GM18870 (cell line): Measurements from ENCODE around the gene ZSCAN5C.
"Not testable (repeated sequence)": the region's sequence is repeated elsewhere in the genome, so short reads cannot be mapped to it uniquely, and the experiment has no call there.

Source experiments
- ATAC-seq: cut with Tn5 transposase; IDR thresholded peaks from one replicate; pipeline ENCODE4 v1.9.1; 2021; ENCODE audit warnings: moderate library complexity; ENCODE audit not compliant: unreplicated experiment

The ZSCAN5C gene, protein sequence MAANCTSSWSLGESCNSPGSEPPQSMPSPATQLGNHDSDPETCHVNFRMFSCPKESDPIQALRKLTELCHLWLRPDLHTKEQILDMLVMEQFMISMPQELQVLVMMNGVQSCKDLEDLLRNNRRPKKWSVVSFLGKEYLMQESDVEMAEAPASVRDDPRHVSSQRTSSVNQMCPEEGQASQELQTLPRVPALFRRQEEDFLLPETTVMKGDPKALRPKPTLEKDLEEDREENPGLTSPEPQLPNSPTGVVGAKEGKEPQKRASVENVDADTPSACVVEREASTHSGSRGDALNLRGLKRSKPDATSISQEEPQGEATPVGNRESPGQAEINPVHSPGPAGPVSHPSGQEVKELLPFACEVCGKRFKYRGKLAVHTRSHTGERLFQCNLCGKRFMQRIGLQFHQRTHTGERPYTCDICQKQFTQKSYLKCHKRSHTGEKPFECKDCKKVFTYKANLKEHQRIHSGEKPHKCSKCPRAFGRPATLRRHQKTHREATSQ

DNA sequence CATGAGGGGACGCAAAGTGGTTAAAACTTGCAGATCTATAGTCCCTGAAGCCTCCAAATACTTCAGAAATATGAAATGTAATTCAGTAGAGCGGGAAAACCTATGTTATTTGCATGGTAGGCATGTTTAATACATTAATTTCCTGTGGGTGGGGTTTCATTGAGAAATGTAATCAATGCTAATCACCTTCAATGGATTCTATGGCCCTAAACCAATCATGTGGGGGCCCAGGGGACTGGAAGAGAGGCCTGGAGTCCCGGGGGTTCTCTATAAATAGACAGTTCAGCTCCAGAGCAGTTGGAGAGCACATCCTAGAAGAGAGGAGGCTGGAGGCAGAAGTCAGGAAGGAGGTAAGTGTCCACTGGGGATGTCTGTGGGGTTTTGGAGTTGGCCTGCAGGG, at the start of gene ZSCAN5C:
TSS of gene ZSCAN5C (plus strand) at position 301 of the 400 bp plus-strand sequence. CDS start 3,641 bp downstream, outside the sequence.
- ATAC-seq = no peak

DNA sequence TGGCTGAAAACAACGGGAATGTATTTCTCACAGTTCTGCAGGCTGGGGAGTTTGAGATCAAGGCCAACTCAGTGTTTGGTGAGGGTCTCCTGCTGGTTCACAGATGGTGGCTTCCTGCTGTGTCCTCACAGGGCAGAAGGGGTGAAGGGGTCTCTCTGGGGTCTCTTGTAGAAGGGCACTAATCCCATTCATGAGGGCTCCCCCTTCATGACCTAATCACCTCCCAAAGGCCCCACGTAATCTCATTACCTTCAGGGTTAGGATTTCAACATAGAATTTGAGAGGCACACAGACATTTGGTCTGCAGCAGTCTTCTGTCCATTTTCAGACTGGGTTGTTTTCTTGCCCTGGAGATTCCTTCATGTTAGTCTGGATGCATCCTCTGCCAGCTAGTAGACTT, 49.4 kb upstream of the ZSCAN5C start:
- ATAC-seq = no peak

DNA sequence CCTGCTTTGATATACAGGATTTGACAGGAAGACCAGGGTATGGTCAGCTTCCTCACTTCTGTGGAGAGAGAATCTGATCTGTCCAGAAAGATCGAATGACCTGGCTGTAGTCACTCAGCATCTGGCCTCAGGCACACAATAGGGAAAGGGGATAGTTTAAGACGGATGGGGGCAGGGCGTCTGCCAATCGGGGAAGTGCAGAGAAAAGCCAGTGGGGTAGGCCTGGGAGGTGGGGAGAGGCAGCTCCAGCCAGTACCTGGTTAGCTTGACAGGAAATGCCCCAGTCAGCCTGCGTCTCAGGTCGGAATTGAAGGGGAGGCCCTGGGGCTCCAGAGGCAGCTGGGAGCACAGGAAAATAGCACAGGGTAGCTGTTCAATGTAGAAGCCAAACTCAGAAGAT, 48.6 kb upstream of the ZSCAN5C start:
- ATAC-seq = no peak

DNA sequence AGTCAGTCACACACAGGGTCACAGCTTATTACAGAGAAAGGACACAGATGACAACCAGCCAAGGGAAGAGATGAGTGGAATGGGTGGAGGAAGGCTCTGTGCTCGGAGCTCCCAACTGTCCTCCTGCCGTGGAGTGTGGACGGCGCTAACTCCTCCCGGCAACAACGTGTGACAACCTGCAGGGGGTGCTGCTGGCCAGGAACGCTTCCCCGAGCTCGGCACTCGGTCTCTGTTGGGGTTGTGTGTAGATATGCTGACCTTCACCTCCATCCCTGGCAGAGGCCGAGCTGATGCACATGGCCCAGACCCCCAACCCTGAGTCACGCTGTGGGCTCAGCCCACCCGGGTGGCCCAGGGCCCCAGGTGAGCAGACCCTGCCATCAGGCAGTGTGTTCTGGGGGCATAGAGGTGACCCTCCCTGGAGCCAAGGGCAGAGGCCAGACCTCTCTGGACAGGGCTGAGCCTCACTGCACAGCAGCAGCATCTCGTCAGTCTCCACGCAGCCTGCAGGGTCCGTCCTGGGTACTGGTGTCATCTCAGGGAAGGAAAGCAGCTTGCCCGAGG, 46.9 kb upstream of the ZSCAN5C start:
- ATAC-seq = no peak

DNA sequence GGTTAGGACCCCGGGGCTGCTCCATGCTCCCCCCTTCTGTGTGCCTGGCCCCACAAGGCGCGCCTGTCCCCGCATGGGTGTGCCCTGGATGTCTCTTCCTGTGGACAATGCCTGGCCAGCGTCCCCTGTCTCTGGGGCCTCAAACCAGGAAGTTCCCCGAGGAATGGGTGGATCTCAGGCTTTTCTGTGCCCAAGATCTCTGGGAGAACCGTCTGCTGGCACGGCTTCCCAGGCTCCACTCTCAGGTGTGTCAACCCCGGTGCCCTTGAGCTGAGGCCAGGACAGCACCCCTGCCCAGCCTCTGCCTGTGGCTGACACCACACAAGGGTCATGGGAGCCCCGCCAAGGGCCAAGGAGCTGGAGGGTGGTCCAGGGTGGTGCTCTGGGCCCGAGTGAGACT, 45.3 kb upstream of the ZSCAN5C start:
- no peak for ATAC-seq

DNA sequence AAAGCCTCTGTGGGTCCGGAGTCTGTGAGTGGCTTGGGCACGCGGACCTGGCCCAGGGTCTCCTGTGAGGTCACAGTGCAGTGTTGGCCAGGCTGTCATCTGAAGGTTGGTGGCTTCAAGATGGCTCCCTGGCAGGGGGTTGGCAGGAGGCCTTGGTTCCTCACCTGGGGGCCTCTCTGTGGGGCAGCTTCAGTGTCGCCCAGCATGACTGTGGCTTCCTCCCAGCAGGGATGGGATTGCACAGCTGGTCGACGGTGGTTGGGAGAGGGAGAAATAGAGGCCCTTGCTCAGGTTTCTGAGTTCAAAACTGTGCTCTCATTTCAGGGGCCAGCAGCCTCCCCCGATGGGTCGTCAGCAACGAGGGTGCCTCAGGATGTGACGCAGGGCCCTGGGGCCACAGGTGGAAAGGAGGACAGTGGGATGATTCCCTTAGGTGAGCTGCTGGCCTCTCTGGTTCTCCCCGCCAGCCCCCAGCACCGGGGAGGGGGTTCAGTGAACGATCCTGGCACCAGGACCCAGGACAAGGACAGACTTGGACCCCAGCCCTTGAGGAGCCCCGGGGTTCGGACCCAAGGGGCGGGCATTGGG, 43.8 kb upstream of the ZSCAN5C start:
- ATAC-seq = no peak

DNA sequence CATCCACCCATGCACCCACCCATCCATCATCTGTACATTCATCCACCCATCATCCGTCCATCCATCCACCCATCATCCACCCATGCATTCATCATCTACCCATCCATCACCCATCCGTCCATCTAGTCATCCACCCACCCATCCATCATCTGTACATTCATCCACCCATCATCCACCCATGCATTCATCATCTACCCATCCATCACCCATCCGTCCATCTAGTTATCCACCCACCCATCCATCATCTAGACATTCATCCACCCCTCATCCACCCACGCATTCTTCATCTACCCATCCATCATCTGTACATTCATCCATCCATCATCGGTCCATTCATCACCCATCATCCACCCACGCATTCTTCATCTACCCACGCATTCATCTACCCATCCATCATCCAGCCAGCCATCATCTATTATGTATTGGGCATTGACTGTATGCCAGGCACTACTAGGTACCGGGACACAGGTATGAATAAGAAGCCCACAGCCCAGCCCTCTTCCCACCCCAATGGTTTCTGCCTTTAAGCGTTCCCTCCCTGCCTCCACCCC, 43.0 kb upstream of the ZSCAN5C start:
- ATAC-seq = no peak

DNA sequence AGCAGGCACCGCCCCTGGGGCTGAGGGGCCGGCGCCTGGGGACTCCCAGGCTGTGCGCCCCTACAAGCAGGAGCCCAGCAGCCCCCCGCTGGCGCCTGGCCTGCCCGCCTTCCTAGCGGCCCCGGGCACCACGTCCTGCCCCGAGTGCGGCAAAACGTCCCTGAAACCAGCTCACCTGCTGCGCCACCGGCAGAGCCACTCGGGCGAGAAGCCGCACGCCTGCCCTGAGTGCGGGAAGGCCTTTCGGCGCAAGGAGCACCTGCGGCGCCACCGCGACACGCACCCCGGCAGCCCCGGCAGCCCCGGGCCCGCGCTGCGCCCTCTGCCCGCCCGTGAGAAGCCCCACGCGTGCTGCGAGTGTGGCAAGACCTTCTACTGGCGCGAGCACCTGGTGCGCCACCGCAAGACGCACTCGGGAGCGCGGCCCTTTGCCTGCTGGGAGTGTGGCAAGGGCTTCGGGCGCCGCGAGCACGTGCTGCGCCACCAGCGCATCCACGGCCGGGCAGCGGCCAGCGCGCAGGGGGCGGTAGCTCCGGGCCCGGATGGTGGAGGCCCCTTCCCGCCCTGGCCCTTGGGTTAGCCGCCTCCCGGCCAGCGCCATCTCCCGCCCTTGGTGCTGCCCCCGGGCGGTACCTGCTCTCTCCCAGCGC, 42.3 kb upstream of the ZSCAN5C start:
- no peak for ATAC-seq

DNA sequence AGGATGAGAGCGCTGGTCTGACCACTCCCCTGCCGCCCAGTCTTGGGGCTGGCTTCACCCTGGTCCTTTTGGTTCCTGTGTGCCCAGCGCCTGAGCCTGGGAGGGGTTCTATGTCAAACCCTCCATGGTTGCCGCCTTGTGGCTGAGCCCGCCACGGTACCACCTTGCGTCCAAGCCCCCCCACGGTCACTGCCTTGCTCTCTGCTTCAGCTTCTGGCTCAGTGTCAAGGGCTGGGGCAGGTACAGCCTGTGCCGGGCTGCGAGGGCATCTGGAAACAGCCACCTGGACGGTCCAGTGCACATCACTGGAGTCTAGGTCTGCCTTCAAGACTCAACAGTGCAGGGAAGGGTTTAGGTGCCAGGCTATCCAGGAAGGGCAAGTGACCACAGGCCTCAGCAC, 40.5 kb upstream of the ZSCAN5C start:
- ATAC-seq = no peak

DNA sequence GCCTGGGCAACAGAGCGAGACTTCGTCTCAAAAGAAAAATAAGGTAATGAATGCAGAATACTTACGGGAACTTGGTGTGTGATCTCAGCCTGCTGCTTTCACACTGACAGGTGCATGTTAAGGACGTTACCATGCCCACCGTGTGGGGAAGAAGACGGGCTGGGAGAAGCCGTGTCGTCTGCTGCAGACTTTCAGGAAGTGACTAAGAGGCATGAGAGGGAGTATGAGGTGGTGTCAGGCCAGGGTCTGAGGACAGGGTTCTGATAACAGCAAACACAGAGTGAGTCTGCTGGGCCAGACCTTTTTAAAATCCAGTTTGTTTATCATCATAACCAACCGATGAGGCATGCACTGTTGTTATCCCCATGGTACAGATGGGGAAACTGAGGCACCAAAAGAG, 39.8 kb upstream of the ZSCAN5C start:
- no peak for ATAC-seq

DNA sequence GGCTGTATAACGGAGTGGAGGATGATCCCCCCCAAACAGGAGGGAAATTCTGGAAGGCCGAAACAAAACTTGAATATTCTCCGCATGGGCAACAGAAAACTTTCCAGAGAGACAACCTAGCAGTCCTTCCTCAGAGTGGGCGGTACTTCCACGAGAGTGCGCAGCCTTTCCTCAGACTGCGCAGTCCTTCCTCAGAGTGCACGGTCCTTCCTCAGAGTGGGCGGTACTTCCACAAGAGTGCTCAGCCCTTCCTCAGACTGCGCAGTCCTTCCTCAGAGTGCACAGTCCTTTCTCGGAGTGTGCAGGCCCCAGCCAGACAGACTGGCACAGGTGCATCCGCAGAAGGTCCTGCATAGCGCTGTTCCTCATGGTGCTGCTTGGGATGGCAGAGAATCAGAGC, 39.0 kb upstream of the ZSCAN5C start:
- no peak for ATAC-seq

DNA sequence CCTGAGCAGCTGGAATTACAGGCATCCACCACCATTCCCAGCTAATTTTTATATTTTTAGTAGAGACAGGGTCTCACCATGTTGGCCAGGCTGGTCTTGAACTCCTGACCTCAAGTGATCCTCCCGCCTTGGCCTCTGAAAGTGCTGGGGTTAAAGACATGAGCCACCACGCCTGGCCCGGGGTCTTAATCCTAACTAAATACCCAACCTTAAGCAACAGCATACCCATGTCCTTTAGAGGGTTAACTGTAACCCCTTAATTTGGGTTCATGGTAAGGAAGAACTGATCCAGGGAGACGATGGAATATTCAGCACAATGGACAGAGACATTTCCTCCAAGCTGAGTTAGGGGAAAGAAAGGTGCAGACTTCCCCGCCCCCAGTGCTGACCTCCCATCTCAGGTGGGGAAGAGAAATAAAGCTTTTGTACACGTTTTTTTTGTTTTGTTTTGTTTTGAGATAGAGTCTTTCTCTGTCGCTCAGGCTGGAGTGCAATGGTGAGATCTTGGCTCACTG, 35.0 kb upstream of the ZSCAN5C start:
- no peak for ATAC-seq

DNA sequence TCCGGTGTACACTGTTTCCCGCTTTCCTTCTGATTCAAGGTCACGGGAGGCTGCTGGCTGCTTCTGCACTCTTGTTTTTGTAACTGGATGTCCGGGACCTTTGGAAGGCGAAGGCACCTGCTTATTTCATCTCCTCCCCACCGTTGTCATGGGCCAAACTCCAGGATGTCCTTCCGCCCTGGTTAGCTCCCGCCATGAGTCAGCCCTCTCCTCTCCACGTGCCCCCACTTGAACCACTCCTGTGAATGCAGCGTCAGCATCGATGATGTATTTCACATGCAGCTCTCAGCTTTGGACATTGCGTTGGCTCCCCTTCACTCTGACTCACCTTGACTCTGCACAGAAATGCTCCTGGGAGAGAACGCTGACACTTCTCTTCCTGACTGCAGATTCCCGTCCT, 31.8 kb upstream of the ZSCAN5C start:
- ATAC-seq = no peak

DNA sequence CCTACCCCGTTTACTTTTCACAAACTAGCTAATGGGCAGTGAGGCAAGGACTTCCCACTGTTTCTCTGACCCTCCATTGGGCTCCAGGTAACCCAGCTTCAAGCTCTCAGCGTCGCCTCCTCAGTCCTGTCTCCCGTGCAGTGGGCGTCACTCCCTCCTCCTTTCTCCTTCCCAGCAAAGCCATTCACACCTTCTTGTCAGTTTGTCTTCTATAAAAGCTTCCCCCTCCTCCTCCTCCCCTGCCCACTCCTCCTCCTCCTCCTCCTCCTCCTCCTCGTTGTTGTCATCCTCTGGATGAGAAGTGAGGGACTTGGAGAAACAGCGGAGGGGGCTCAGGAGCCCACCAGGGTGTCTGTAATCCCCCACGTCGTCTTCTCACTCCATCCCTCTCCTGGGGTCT, 28.0 kb upstream of the ZSCAN5C start:
- no peak for ATAC-seq

DNA sequence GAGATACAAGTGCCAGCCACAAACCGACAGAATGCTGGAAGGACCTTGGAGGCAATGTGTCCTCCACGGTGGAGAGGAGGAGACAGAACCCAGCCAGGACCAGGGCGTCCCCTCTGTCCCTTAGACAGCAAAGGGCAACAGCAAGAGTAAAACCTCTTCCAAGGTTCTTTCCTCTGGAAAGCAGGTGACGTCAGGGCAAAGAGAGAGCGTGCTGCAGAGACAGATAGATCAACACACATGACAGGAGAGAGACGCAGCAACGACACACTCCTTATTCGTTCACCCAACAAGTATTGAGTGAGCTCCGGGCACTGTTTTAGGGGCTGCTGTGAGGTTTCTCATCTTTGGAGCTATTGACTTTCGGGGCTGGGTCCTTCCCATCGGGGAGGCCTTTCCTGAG, 27.5 kb upstream of the ZSCAN5C start:
- no peak for ATAC-seq

DNA sequence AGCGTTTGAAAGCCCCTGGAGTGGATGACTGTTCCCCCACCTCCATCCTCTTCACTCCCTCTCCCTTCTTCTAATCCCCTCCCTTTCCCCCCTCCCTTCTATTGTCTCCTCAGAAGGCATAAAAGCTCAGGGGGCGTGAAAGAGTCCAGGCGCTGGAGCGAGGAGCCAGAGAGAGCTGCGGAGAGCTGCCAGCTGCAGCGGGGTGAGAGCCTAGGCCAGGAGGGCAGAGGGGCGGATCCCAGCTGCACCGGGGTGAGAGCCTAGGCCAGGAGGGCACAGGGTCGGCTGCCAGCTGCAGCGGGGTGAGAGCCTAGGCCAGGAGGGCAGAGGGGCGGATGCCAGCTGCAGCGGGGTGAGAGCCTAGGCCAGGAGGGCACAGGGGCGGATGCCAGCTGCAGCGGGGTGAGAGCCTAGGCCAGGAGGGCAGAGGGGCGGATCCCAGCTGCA, 26.2 kb upstream of the ZSCAN5C start, which contains the start of gene GALP:
TSS of gene GALP (plus strand) at position 148 of the 447 bp plus-strand sequence. CDS start 1,101 bp downstream, outside the sequence.
- not testable (repeated sequence) for ATAC-seq

DNA sequence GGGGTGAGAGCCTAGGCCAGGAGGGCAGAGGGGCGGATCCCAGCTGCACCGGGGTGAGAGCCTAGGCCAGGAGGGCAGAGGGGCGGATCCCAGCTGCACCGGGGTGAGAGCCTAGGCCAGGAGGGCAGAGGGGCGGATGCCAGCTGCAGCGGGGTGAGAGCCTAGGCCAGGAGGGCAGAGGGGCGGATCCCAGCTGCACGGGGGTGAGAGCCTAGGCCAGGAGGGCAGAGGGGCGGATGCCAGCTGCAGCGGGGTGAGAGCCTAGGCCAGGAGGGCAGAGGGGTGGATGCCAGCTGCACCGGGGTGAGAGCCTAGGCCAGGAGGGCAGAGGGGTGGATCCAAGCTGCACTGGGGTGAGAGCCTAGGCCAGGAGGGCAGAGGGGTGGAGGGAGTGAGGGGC, 25.8 kb upstream of the ZSCAN5C start:
- ATAC-seq = not testable (repeated sequence)

DNA sequence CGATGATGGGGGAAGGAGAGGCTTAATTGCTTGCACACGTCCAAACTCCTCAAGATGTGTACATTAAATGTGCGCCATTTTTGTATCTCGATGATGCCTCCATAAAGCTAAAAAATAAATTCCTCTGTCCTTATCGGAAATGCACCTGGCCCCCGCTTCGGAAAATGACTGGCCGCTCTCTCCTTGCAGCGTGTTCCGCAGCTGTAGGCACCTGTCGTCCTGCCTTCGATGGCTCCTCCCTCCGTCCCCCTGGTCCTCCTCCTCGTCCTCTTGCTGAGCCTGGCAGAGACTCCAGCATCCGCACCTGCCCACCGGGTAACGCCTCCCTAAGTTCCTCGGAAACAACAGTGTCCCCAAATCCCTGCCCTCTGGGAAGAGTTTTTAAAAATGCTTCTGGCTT, 25.2 kb upstream of the ZSCAN5C start:
- no peak for ATAC-seq

DNA sequence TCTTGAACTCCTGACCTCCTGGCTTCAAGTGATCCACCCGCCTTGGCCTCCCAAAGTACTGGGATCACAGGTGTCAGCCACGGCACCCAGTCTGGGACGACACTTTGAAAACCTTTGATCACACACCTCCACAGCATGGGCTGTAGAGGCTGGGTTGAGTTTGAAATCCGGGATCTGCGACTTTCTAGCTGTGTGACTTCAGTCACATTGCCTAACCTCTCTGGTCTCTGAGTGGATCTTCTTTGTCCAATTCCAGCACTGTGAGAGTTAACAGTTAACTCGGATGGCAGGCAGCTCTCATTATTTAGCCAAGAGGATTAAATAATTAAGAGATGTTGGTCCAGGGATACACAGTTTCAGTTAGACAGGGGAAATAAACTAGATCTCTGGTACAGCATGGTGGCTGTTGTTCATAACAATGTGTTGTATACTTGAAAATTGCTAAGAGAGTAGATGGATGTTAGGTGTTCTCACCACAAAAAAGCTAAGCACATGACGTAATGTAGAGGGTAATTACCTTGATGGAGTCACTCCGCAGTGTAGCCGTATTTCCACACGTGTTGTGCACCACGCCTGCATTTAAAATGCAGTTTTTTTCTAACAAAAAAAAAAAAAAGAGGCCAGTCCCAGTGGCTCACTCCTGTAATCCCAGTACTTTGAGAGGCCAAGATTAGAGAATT, 24.4 kb upstream of the ZSCAN5C start:
- ATAC-seq = no peak

DNA sequence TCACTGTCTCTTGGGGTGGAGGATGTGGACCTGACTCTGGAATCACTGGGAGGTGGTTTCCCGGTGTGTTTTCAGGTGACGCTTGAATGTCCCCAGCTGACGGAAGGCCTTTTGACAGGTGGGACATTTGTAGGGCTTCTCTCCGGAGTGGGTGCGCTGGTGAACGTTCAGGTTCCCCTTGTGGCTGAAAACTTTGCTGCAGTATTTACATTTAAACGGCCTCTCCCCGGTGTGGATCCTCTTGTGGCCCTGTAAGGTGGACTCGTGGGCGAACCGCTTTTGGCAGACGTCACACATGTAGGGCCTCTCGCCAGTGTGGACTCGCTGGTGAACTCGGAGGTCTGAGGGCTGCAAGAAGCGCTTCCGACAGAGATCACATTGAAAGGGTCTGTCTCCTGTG, 12.3 kb upstream of the ZSCAN5C start:
- no peak for ATAC-seq
